WTC11 (cell line): ENCODE measurements around the gene ZNF248. TPM values are rescaled to one million over a fixed set of nuclear protein-coding genes. Genes with fewer than 3 reads are reported as not detected.

Experiments
- ATAC-seq: fragments of 200-7000 bp; cut with Tn5 transposase; 2 replicates; pipeline ENCODE4 v1.10.0; 2021; ENCODE audit warnings: mild to moderate bottlenecking, moderate library complexity
- CTCF ChIA-PET: fragments of 300-600 bp; sonication (Branson Sonifier 250); formaldehyde crosslinking; loops from one replicate; lab custom pipeline; 2021; ENCODE audit warnings: antibody characterized with exemption; lab: Charles Lee
- POLR2A ChIA-PET: fragments of 350-600 bp; sonication (Branson Sonifier 250); formaldehyde crosslinking; loops from one replicate; lab custom pipeline; 2021; ENCODE audit warnings: antibody characterized with exemption; lab: Charles Lee
- DNase-seq: peaks from one replicate; pipeline ENCODE4 v3.0.0; 2021; ENCODE audit warnings: low spot score
- H3K27ac Mint-ChIP-seq: 2 replicates; pipeline ENCODE4 v1.8.0; 2021; ENCODE audit warnings: mixed read lengths
- H3K27me3 Mint-ChIP-seq: 2 replicates; pipeline ENCODE4 v1.8.0; 2021; ENCODE audit warnings: low read depth, mild to moderate bottlenecking, moderate library complexity, mixed read lengths
- H3K36me3 Mint-ChIP-seq: 2 replicates; pipeline ENCODE4 v1.8.0; 2021; ENCODE audit warnings: mixed read lengths
- H3K4me1 Mint-ChIP-seq: 2 replicates; pipeline ENCODE4 v1.8.0; 2022; ENCODE audit warnings: mixed read lengths
- H3K4me3 Mint-ChIP-seq: 2 replicates; pipeline ENCODE4 v1.8.0; 2021; ENCODE audit warnings: mild to moderate bottlenecking, moderate library complexity, mixed read lengths
- H3K9me3 Mint-ChIP-seq: 2 replicates; pipeline ENCODE4 v1.8.0; 2021; ENCODE audit warnings: mixed read lengths
- ATF3 ChIP-seq: sonication (generic); formaldehyde crosslinking; conservative IDR thresholded peaks from 2 replicates; pipeline ENCODE4 v1.8.1; 2022; ENCODE audit warnings: mild to moderate bottlenecking, missing genetic modification reagents
- CREM ChIP-seq: sonication (generic); formaldehyde crosslinking; IDR thresholded peaks from 2 replicates; pipeline ENCODE4 v1.8.1; 2022; ENCODE audit warnings: mild to moderate bottlenecking, missing genetic modification reagents, moderate library complexity
- CTCF ChIP-seq: fragments of 200-600 bp; IDR thresholded peaks from 2 replicates; pipeline ENCODE4 v1.8.0; 2022; ENCODE audit warnings: antibody characterized with exemption
- FOXK1 ChIP-seq: sonication (generic); formaldehyde crosslinking; IDR thresholded peaks from 2 replicates; pipeline ENCODE4 v1.8.0; 2022; ENCODE audit warnings: mild to moderate bottlenecking, moderate library complexity, missing genetic modification reagents
- GABPB1 ChIP-seq: sonication (generic); formaldehyde crosslinking; IDR thresholded peaks from 2 replicates; pipeline ENCODE4 v1.8.1; 2023; ENCODE audit warnings: mild to moderate bottlenecking, missing genetic modification reagents
- GTF2I ChIP-seq: fragments of 250-450 bp; sonication (Bioruptor Pico); conservative IDR thresholded peaks from 2 replicates; pipeline ENCODE4 v1.4.0; 2021; ENCODE audit warnings: mild to moderate bottlenecking
- HMGA2 ChIP-seq: fragments of 250-450 bp; sonication (Bioruptor Pico); IDR thresholded peaks from 2 replicates; pipeline ENCODE4 v1.4.0; 2021; ENCODE audit warnings: mild to moderate bottlenecking, moderate library complexity
- MYBL2 ChIP-seq: sonication (generic); formaldehyde crosslinking; IDR thresholded peaks from 2 replicates; pipeline ENCODE4 v1.8.1; 2023; ENCODE audit warnings: mild to moderate bottlenecking, moderate library complexity, missing genetic modification reagents
- NR3C1 ChIP-seq: sonication (generic); formaldehyde crosslinking; conservative IDR thresholded peaks from 2 replicates; pipeline ENCODE4 v1.8.1; 2023; ENCODE audit warnings: low read depth, mild to moderate bottlenecking, missing genetic modification reagents
- PRRX2 ChIP-seq: fragments of 250-450 bp; sonication (Bioruptor Pico); IDR thresholded peaks from 2 replicates; pipeline ENCODE4 v1.8.0; 2021; ENCODE audit warnings: mild to moderate bottlenecking
- TP53 ChIP-seq: sonication (generic); formaldehyde crosslinking; IDR thresholded peaks from 2 replicates; pipeline ENCODE4 v1.8.1; 2023; ENCODE audit warnings: mild to moderate bottlenecking, missing genetic modification reagents
- ZNF138 ChIP-seq: sonication (generic); formaldehyde crosslinking; conservative IDR thresholded peaks from 2 replicates; pipeline ENCODE4 v1.8.1; 2022; ENCODE audit warnings: mild to moderate bottlenecking, moderate library complexity, missing genetic modification reagents
- ZNF532 ChIP-seq: fragments of 250-450 bp; sonication (Bioruptor Pico); IDR thresholded peaks from 2 replicates; pipeline ENCODE4 v1.9.0; 2021; ENCODE audit warnings: mild to moderate bottlenecking, borderline replicate concordance
- total RNA-seq: library from RNA; stranded (reverse); gene quantifications from 3 replicates; pipeline ENCODE4 v1.2.3, GENCODE V29; 2021
- TF ChIP-seq, protein P1 (sequence below): sonication (generic); formaldehyde crosslinking; IDR thresholded peaks from 2 replicates; pipeline ENCODE4 v1.8.0; 2022; ENCODE audit warnings: mild to moderate bottlenecking, missing genetic modification reagents
- TF ChIP-seq, protein P2 (sequence below): sonication (generic); formaldehyde crosslinking; IDR thresholded peaks from 2 replicates; pipeline ENCODE4 v1.8.1; 2023; ENCODE audit warnings: mild to moderate bottlenecking, missing genetic modification reagents
- TF ChIP-seq, protein P3 (sequence below): sonication (generic); formaldehyde crosslinking; IDR thresholded peaks from 2 replicates; pipeline ENCODE4 v1.8.1; 2022; ENCODE audit warnings: low read depth, mild to moderate bottlenecking, moderate library complexity, missing genetic modification reagents, borderline replicate concordance
- TF ChIP-seq, protein P4 (sequence below): sonication (generic); formaldehyde crosslinking; IDR thresholded peaks from 2 replicates; pipeline ENCODE4 v1.8.1; 2022; ENCODE audit warnings: low read depth, missing genetic modification reagents, borderline replicate concordance

Gene ZNF248
- total RNA-seq, 1 experiment from 2014 or later: 1.9 TPM

DNA sequence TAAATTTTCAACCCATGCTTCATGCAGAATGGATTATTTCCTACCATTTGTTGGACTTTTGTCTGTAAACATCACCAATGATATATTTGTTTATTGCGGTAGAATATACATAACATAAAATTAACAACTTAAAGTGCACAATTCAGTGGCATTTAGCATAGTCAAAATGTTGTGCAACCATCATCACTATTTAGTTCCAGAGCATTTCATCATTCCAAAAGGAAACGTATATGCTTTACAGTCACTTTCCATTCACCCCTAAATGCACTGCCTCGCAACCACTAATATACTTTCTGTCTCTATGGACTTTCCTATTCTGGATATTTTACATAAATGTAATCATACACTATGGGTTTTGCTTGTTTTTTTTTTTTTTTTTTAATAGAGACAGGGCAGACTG is 11.4 kb upstream of the ZNF248 start:
- H3K27me3 Mint-ChIP-seq: peaks cover 7% of the 10 kb centered on the region; the same call in 1 of the 2 replicates
- no peak for TF ChIP-seq CREM (CRISPR knock-in tag)
- TF ChIP-seq, protein P1, sequence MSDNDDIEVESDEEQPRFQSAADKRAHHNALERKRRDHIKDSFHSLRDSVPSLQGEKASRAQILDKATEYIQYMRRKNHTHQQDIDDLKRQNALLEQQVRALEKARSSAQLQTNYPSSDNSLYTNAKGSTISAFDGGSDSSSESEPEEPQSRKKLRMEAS (CRISPR knock-in tag): no peak
- TF ChIP-seq MYBL2: no peak
- no peak for TF ChIP-seq NR3C1
- TF ChIP-seq TP53: no peak
- no peak for TF ChIP-seq GABPB1
- TF ChIP-seq, protein P2, sequence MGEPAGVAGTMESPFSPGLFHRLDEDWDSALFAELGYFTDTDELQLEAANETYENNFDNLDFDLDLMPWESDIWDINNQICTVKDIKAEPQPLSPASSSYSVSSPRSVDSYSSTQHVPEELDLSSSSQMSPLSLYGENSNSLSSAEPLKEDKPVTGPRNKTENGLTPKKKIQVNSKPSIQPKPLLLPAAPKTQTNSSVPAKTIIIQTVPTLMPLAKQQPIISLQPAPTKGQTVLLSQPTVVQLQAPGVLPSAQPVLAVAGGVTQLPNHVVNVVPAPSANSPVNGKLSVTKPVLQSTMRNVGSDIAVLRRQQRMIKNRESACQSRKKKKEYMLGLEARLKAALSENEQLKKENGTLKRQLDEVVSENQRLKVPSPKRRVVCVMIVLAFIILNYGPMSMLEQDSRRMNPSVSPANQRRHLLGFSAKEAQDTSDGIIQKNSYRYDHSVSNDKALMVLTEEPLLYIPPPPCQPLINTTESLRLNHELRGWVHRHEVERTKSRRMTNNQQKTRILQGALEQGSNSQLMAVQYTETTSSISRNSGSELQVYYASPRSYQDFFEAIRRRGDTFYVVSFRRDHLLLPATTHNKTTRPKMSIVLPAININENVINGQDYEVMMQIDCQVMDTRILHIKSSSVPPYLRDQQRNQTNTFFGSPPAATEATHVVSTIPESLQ (CRISPR knock-in tag): no peak
- TF ChIP-seq ZNF138: no peak
- TF ChIP-seq, protein P3, sequence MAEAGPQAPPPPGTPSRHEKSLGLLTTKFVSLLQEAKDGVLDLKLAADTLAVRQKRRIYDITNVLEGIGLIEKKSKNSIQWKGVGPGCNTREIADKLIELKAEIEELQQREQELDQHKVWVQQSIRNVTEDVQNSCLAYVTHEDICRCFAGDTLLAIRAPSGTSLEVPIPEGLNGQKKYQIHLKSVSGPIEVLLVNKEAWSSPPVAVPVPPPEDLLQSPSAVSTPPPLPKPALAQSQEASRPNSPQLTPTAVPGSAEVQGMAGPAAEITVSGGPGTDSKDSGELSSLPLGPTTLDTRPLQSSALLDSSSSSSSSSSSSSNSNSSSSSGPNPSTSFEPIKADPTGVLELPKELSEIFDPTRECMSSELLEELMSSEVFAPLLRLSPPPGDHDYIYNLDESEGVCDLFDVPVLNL: no peak
- no peak for TF ChIP-seq CTCF
- TF ChIP-seq ZNF532: no peak
- no peak for TF ChIP-seq FOXK1 (CRISPR knock-in tag)
- TF ChIP-seq ATF3: no peak
- TF ChIP-seq PRRX2 (CRISPR knock-in tag): no peak
- no peak for TF ChIP-seq GTF2I
- TF ChIP-seq HMGA2 (CRISPR knock-in tag): no peak
- TF ChIP-seq, protein P4, sequence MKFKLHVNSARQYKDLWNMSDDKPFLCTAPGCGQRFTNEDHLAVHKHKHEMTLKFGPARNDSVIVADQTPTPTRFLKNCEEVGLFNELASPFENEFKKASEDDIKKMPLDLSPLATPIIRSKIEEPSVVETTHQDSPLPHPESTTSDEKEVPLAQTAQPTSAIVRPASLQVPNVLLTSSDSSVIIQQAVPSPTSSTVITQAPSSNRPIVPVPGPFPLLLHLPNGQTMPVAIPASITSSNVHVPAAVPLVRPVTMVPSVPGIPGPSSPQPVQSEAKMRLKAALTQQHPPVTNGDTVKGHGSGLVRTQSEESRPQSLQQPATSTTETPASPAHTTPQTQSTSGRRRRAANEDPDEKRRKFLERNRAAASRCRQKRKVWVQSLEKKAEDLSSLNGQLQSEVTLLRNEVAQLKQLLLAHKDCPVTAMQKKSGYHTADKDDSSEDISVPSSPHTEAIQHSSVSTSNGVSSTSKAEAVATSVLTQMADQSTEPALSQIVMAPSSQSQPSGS: no peak
- no peak overlapping the region for H3K27ac Mint-ChIP-seq
- ATAC-seq: no peak
- peaks cover 78% of the 10 kb centered on the region for H3K9me3 Mint-ChIP-seq
- ChIA-PET CTCF (no interaction called here), POLR2A (no interaction called here)
- H3K4me3 Mint-ChIP-seq: no peak overlapping the region
- peaks cover 57% of the 10 kb centered on the region for H3K36me3 Mint-ChIP-seq
- no peak for DNase-seq
- no peaks in the 10 kb centered on the region for H3K4me1 Mint-ChIP-seq
